ENCODE results near the gene POC1A.

POC1A gene

DNA sequence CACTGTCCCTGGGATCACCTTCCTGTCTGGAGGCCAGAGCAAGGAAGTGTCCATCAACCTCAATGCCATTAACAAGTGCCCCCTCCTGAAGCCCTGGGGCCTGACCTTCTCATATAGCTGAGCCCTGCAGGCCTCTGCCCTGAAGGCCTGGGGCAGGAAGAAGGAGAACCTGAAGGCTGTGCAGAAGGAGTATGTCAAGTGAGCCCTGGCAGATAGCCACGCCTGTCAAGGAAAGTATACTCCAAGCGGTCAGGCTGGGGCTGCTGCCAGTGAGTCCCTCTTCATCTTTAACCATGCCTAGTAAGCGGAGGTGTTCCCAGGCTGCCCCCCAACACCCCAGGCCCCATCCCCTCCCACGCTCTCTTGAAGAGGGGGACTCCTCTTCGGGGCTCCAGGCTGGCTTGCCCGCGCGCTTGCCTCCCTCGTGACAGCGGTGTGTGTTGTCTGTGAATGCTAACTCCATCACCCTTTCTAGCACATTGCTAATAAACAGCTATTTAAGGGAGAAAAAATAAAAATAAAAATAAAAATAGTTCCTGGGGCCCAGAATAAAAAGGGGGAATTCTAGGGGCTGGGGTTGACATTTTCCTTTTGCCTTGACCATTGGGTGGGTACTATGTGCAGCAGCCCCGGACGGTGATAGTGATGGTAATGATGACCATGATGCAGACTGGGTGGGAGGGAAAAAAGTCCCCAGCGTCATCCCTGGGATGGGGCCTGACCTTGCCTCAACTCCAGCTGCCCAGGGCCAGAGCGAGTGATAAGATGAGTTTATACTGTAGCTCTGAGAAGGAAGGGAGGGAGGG, 40.5 kb upstream of the POC1A start:
- Histone ChIP-seq H2AFZ (ENCODE audit: low read depth, low read length) (no peak overlapping the region), H3K18ac (ENCODE audit: low read depth in 1 of 2, low read length in 2 of 2) (no peak overlapping the region), H3K27ac (ENCODE audit: low read length, poor library complexity, severe bottlenecking) (no peak overlapping the region), H4K8ac (ENCODE audit: low read length) (no peak overlapping the region), H4K91ac (ENCODE audit: low read length) (no peak overlapping the region), H3K27me3 (ENCODE audit: control insufficient read depth in 1 of 2, insufficient read depth in 1 of 2, low read length in 2 of 2) (no peaks in the 10 kb centered on the region), H3K79me1 (replicated peaks; ENCODE audit: low read length, poor library complexity, severe bottlenecking) (peaks cover 10% of the 10 kb centered on the region), H3K4me3 (ENCODE audit: insufficient read depth in 1 of 2, low read depth in 1 of 2, low read length in 2 of 2) (no peak overlapping the region), H3K9me3 (ENCODE audit: control insufficient read depth, low read length) (no peaks in the 10 kb centered on the region), H3K4me2 (ENCODE audit: low read length, poor library complexity, severe bottlenecking) (no peak overlapping the region), H2BK120ac (ENCODE audit: low read depth, low read length) (peak overlapping the region; percentile 44), H3K14ac (ENCODE audit: low read length in 2 of 2) (peak overlapping the region in 1 of 2 experiments; percentile 35), H2BK15ac (ENCODE audit: low read depth, poor library complexity, severe bottlenecking) (no peak overlapping the region), H2BK12ac (ENCODE audit: low read length in 2 of 2) (peak overlapping the region in 1 of 2 experiments; percentile 75), H3K4me1 (ENCODE audit: control insufficient read depth, insufficient read depth, low read depth, low read length) (peaks cover 20% of the 10 kb centered on the region), H3K9ac (ENCODE audit: low read length) (no peak overlapping the region), H3K4ac (ENCODE audit: low read depth in 1 of 2, low read length in 2 of 2) (no peak overlapping the region), H2AK5ac (ENCODE audit: low read length, severe bottlenecking) (no peak overlapping the region), H3K23ac (ENCODE audit: low read length in 2 of 2) (no peak overlapping the region), H2BK5ac (ENCODE audit: low read depth, low read length, poor library complexity, severe bottlenecking) (no peak overlapping the region), H3K36me3 (ENCODE audit: control insufficient read depth in 1 of 2, insufficient read depth in 2 of 2, low read depth in 1 of 2, low read length in 2 of 2) (peaks cover 5 to 6% of the 10 kb centered on the region in 2 experiments)
- 84% methylated on average over 8 of the region's 14 CpGs for WGBS
- peak; percentile 72 for DNase-seq

DNA sequence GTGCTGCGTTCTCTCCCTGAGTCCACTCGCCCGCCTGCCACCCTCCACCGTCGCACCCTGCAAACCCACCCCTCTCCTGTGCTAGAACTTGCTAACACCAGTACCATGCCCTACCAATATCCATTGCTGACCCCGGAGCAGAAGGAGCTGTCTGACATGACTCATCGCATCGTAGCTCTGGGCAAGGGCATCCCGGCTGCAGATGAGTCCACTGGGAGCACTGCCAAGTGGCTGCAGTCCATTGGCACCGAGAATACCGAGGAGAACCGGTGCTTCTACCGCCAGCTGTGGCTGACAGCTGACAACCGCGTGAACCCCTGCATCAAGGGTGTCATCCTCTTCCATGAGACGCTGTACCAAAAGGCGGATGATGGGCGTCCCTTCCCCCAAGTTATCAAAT, 38.8 kb upstream of the POC1A start:
- no peak overlapping the region for H2BK5ac ChIP-seq (ENCODE audit: low read depth, low read length, poor library complexity, severe bottlenecking)
- no peak overlapping the region for H3K23ac ChIP-seq (ENCODE audit: low read length in 2 of 2)
- no peak overlapping the region for H3K4me3 ChIP-seq (ENCODE audit: insufficient read depth in 1 of 2, low read depth in 1 of 2, low read length in 2 of 2)
- H3K4ac ChIP-seq (ENCODE audit: low read depth in 1 of 2, low read length in 2 of 2) = no peak overlapping the region
- no peaks in the 10 kb centered on the region for H3K9me3 ChIP-seq (ENCODE audit: control insufficient read depth, low read length)
- H2BK120ac ChIP-seq (ENCODE audit: low read depth, low read length) = no peak overlapping the region
- no peaks in the 10 kb centered on the region for H3K27me3 ChIP-seq (ENCODE audit: control insufficient read depth in 1 of 2, insufficient read depth in 1 of 2, low read length in 2 of 2)
- peak; percentile 31 for DNase-seq
- H3K79me1 ChIP-seq (replicated peaks; ENCODE audit: low read length, poor library complexity, severe bottlenecking) = no peaks in the 10 kb centered on the region
- H4K91ac ChIP-seq (ENCODE audit: low read length) = peak overlapping the region; percentile 64
- H3K4me2 ChIP-seq (ENCODE audit: low read length, poor library complexity, severe bottlenecking) = no peak overlapping the region
- peaks cover 15% of the 10 kb centered on the region for H3K4me1 ChIP-seq (ENCODE audit: control insufficient read depth, insufficient read depth, low read depth, low read length)
- peak overlapping the region; percentile 30 to 37 for H3K18ac ChIP-seq (ENCODE audit: low read depth in 1 of 2, low read length in 2 of 2)
- no peak overlapping the region for H2AFZ ChIP-seq (ENCODE audit: low read depth, low read length)
- H3K36me3 ChIP-seq (ENCODE audit: control insufficient read depth in 1 of 2, insufficient read depth in 2 of 2, low read depth in 1 of 2, low read length in 2 of 2) = peaks cover 0 to 2% of the 10 kb centered on the region in 2 experiments
- no peak overlapping the region for H3K14ac ChIP-seq (ENCODE audit: low read length in 2 of 2)
- H2AK5ac ChIP-seq (ENCODE audit: low read length, severe bottlenecking) = no peak overlapping the region
- H3K27ac ChIP-seq (ENCODE audit: low read length, poor library complexity, severe bottlenecking) = no peak overlapping the region
- WGBS = 92% methylated on average over 18 of the region's 18 CpGs
- H2BK12ac ChIP-seq (ENCODE audit: low read length in 2 of 2) = peak overlapping the region in 1 of 2 experiments; percentile 11
- peak overlapping the region; percentile 38 for H4K8ac ChIP-seq (ENCODE audit: low read length)
- no peak overlapping the region for H3K9ac ChIP-seq (ENCODE audit: low read length)
- no peak overlapping the region for H2BK15ac ChIP-seq (ENCODE audit: low read depth, poor library complexity, severe bottlenecking)

DNA sequence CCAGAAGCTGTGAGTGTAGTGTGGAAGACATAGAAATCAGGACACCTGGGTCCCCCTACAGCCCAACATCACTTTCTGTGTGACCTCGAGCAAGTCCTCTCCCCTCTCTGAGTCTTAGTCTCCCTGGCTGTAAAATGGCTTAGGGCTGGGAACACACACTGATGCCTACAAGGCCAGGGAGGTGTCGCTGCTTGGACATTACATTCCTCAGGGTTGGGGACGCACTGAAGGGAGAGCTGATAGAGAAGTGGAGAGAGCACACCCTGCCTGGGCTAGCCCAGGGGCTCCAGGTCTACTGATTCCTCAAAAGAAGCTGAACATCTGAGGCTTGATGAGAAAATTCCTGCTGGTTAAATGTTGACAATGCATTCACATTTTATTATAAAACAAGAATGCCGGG, 37.4 kb upstream of the POC1A start:
- no peak overlapping the region for H4K91ac ChIP-seq (ENCODE audit: low read length)
- H2BK5ac ChIP-seq (ENCODE audit: low read depth, low read length, poor library complexity, severe bottlenecking) = no peak overlapping the region
- no peaks in the 10 kb centered on the region for H3K9me3 ChIP-seq (ENCODE audit: control insufficient read depth, low read length)
- H2BK12ac ChIP-seq (ENCODE audit: low read length in 2 of 2) = peak overlapping the region in 1 of 2 experiments; percentile 7
- DNase-seq = no peak
- no peak overlapping the region for H3K23ac ChIP-seq (ENCODE audit: low read length in 2 of 2)
- H2AK5ac ChIP-seq (ENCODE audit: low read length, severe bottlenecking) = no peak overlapping the region
- no peak overlapping the region for H3K4me3 ChIP-seq (ENCODE audit: insufficient read depth in 1 of 2, low read depth in 1 of 2, low read length in 2 of 2)
- H3K4me1 ChIP-seq (ENCODE audit: control insufficient read depth, insufficient read depth, low read depth, low read length) = peaks cover 7% of the 10 kb centered on the region
- no peaks in the 10 kb centered on the region for H3K27me3 ChIP-seq (ENCODE audit: control insufficient read depth in 1 of 2, insufficient read depth in 1 of 2, low read length in 2 of 2)
- H3K79me1 ChIP-seq (replicated peaks; ENCODE audit: low read length, poor library complexity, severe bottlenecking) = no peaks in the 10 kb centered on the region
- H3K14ac ChIP-seq (ENCODE audit: low read length in 2 of 2) = no peak overlapping the region
- no peak overlapping the region for H2BK15ac ChIP-seq (ENCODE audit: low read depth, poor library complexity, severe bottlenecking)
- H2BK120ac ChIP-seq (ENCODE audit: low read depth, low read length) = no peak overlapping the region
- H4K8ac ChIP-seq (ENCODE audit: low read length) = no peak overlapping the region
- peaks cover 0 to 2% of the 10 kb centered on the region in 2 experiments for H3K36me3 ChIP-seq (ENCODE audit: control insufficient read depth in 1 of 2, insufficient read depth in 2 of 2, low read depth in 1 of 2, low read length in 2 of 2)
- H2AFZ ChIP-seq (ENCODE audit: low read depth, low read length) = no peak overlapping the region
- H3K27ac ChIP-seq (ENCODE audit: low read length, poor library complexity, severe bottlenecking) = no peak overlapping the region
- peak overlapping the region; percentile 10 to 40 for H3K18ac ChIP-seq (ENCODE audit: low read depth in 1 of 2, low read length in 2 of 2)
- WGBS = 94% methylated on average over 4 of the region's 4 CpGs
- H3K9ac ChIP-seq (ENCODE audit: low read length) = no peak overlapping the region
- no peak overlapping the region for H3K4ac ChIP-seq (ENCODE audit: low read depth in 1 of 2, low read length in 2 of 2)
- no peak overlapping the region for H3K4me2 ChIP-seq (ENCODE audit: low read length, poor library complexity, severe bottlenecking)

DNA sequence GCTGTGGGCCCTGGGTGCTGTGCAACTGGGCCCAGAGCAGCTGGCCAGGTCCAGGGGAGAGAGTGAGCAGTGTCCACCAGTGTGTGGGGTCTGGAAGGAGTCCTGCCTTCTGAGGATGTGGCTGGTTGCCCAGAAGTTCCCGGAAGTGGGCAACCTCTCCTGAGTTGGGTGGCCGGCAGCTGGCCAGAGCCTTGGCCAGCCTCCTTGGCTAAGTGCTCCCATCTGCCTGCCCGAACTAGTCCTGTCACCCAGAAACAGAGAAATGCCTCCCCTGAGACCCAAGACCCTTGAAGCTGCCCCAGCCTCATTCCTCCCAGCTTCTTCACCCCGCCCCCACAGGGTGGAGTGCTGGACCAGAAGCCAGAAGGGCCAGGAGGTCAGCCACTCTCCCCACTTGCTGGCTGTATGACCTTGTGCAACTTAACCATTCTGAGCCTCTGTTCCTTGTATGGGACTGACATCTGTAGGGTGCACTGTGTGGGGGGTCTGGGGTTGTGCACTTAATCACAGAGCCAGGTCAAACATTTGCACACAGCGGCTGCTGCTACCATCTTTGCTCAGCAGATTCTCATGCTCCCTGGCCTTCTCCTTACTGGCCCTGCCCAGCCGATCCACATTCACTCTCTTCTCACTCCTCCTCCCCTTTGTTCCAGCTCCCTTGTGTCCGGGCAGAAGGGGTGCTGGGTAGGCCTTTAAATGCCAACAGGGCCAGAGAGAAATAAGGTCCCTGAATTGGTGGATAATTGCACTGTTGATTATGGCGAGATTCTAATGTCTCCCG, 36.3 kb upstream of the POC1A start:
- Histone ChIP-seq H3K27me3 (ENCODE audit: control insufficient read depth in 1 of 2, insufficient read depth in 1 of 2, low read length in 2 of 2) (no peaks in the 10 kb centered on the region), H3K36me3 (ENCODE audit: control insufficient read depth in 1 of 2, insufficient read depth in 2 of 2, low read depth in 1 of 2, low read length in 2 of 2) (peaks cover 0 to 2% of the 10 kb centered on the region in 2 experiments), H3K4ac (ENCODE audit: low read depth in 1 of 2, low read length in 2 of 2) (no peak overlapping the region), H3K23ac (ENCODE audit: low read length in 2 of 2) (no peak overlapping the region), H4K8ac (ENCODE audit: low read length) (peak overlapping the region; percentile 79), H3K9me3 (ENCODE audit: control insufficient read depth, low read length) (no peaks in the 10 kb centered on the region), H3K18ac (ENCODE audit: low read depth in 1 of 2, low read length in 2 of 2) (peak overlapping the region; percentile 40 to 79), H4K91ac (ENCODE audit: low read length) (peak overlapping the region; percentile 91), H2AFZ (ENCODE audit: low read depth, low read length) (peak overlapping the region; percentile 10), H3K79me1 (replicated peaks; ENCODE audit: low read length, poor library complexity, severe bottlenecking) (no peaks in the 10 kb centered on the region), H2BK5ac (ENCODE audit: low read depth, low read length, poor library complexity, severe bottlenecking) (no peak overlapping the region), H2BK15ac (ENCODE audit: low read depth, poor library complexity, severe bottlenecking) (no peak overlapping the region), H2BK120ac (ENCODE audit: low read depth, low read length) (peak overlapping the region; percentile 24), H3K4me3 (ENCODE audit: insufficient read depth in 1 of 2, low read depth in 1 of 2, low read length in 2 of 2) (no peak overlapping the region), H3K4me1 (ENCODE audit: control insufficient read depth, insufficient read depth, low read depth, low read length) (peaks cover 7% of the 10 kb centered on the region), H3K4me2 (ENCODE audit: low read length, poor library complexity, severe bottlenecking) (no peak overlapping the region), H3K27ac (ENCODE audit: low read length, poor library complexity, severe bottlenecking) (no peak overlapping the region), H3K14ac (ENCODE audit: low read length in 2 of 2) (peak overlapping the region in 1 of 2 experiments; percentile 58), H2BK12ac (ENCODE audit: low read length in 2 of 2) (peak overlapping the region in 1 of 2 experiments; percentile 88), H3K9ac (ENCODE audit: low read length) (no peak overlapping the region), H2AK5ac (ENCODE audit: low read length, severe bottlenecking) (no peak overlapping the region)
- WGBS = 68% methylated on average over 8 of the region's 9 CpGs
- peak; percentile 20 for DNase-seq

Data from mesenchymal stem cell (in vitro differentiated cells and primary cell).